Panc1 (cell line): Measurements from ENCODE around the gene ALDOC. TPM values are rescaled to one million over a fixed set of nuclear protein-coding genes. Genes with fewer than 3 reads are reported as not detected.
A peak's percentile ranks its signal among the peaks of the same experiment; 100 is the strongest.

Experiments
- ATAC-seq: fragments of 200-7000 bp; cut with Tn5 transposase; 2 replicates; pipeline ENCODE4 v1.9.1; 2020; ENCODE audit warnings: mild to moderate bottlenecking, moderate library complexity
- Bru-seq: library from RNA; stranded (reverse); fragments of 400-500 nt; gene quantifications from one replicate; lab custom pipeline; 2021; lab: Mats Ljungman, UMichigan
- BruChase-seq, 2 experiments: library from RNA; stranded (reverse); fragments of 400-500 nt; gene quantifications; one replicate each; lab custom pipeline; 2021; lab: Mats Ljungman, UMichigan
- BruUV-seq: library from RNA; stranded (reverse); fragments of 400-500 nt; replicated peaks from 2 replicates; lab custom pipeline; 2021; lab: Mats Ljungman, UMichigan
- CTCF ChIA-PET: fragments of 300-600 bp; sonication (Branson Sonifier 250); formaldehyde crosslinking; loops from one replicate; lab custom pipeline; 2022; ENCODE audit warnings: antibody characterized with exemption; lab: Charles Lee
- POLR2A ChIA-PET: fragments of 300-600 bp; sonication (Branson Sonifier 250); formaldehyde crosslinking; loops from one replicate; lab custom pipeline; 2022; ENCODE audit warnings: antibody characterized with exemption; lab: Charles Lee
- DNase-seq: peaks from one replicate; pipeline ENCODE4 v3.0.0-alpha.2; 2010; ENCODE audit warnings: low read depth, low spot score
- H3K27ac ChIP-seq: 2 replicates; pipeline ENCODE4 v1.5.1; 2011; ENCODE audit warnings: mild to moderate bottlenecking, low read length, inconsistent platforms
- H3K27me3 ChIP-seq: fragments of 200-500 bp; sonication (Bioruptor generic); 2 replicates; pipeline ENCODE4 v1.6.0; 2014; ENCODE audit warnings: low read length, inconsistent platforms; ENCODE audit not compliant: control insufficient read depth, insufficient read depth
- H3K36me3 ChIP-seq: fragments of 200-500 bp; sonication (Bioruptor generic); 2 replicates; pipeline ENCODE4 v1.5.1; 2014; ENCODE audit warnings: inconsistent platforms, mild to moderate bottlenecking, low read length, moderate library complexity; ENCODE audit not compliant: control insufficient read depth, insufficient read depth
- H3K4me1 ChIP-seq: 2 replicates; pipeline ENCODE4 v1.5.1; 2011; ENCODE audit warnings: inconsistent platforms, mild to moderate bottlenecking, low read length, moderate library complexity; ENCODE audit not compliant: control insufficient read depth, insufficient read depth
- H3K4me3 ChIP-seq, 2 experiments: 2 replicates each; pipeline ENCODE4 v1.5.1; 2011 to 2012; ENCODE audit warnings: low read depth in 2 of 2, low read length in 2 of 2, mild to moderate bottlenecking in 2 of 2, inconsistent platforms in 1 of 2, moderate library complexity in 1 of 2
- H3K9me3 ChIP-seq: fragments of 200-500 bp; sonication (Bioruptor generic); 2 replicates; pipeline ENCODE4 v1.5.1; 2014; ENCODE audit warnings: low read depth, mild to moderate bottlenecking, inconsistent platforms, low read length, moderate library complexity; ENCODE audit not compliant: control insufficient read depth, insufficient read depth
- CTCF ChIP-seq: fragments of 450-650 bp; IDR thresholded peaks from 2 replicates; pipeline ENCODE4 v1.5.1; 2017; ENCODE audit warnings: mild to moderate bottlenecking
- POLR2AphosphoS5 ChIP-seq: IDR thresholded peaks from 2 replicates; pipeline ENCODE4 v1.6.1; 2012; ENCODE audit warnings: mild to moderate bottlenecking, low read depth, low read length, moderate library complexity
- REST ChIP-seq, 2 experiments: IDR thresholded peaks; 2 replicates each; pipeline ENCODE4 v1.6.1; 2011 to 2012; ENCODE audit warnings: low read depth in 2 of 2, control low read depth in 1 of 2, low read length in 1 of 2, mild to moderate bottlenecking in 1 of 2, moderate library complexity in 1 of 2; ENCODE audit not compliant: insufficient read depth in 1 of 2
- SIN3A ChIP-seq: IDR thresholded peaks from 2 replicates; pipeline ENCODE4 v1.6.1; 2012; ENCODE audit warnings: low read depth, mild to moderate bottlenecking, low read length, moderate library complexity, borderline replicate concordance; ENCODE audit not compliant: insufficient read depth
- TCF7L2 ChIP-seq: IDR thresholded peaks from 2 replicates; pipeline ENCODE4 v1.6.1; 2011; ENCODE audit warnings: mild to moderate bottlenecking, low read depth, low read length, inconsistent platforms
- in situ Hi-C: cut with HindIII; loops from 2 replicates; pipeline ENCODE4 v1.10.0; 2016; ENCODE audit warnings: low sequenced_read_pairs, low pct_unique_long_range_greater_than_20kb
- intact Hi-C: fragments of 100-400 bp; cut with micrococcal nuclease; formaldehyde crosslinking; loops from one replicate; pipeline ENCODE4 v1.10.0; 2022; ENCODE audit not compliant: unreplicated experiment
- long read RNA-seq: library from polyadenylated mRNA; unstranded; transcript quantifications from one replicate; pipeline ENCODE4 v2.0.0, GENCODE V29; 2021; ENCODE audit not compliant: unreplicated experiment
- polyA plus RNA-seq: library from polyadenylated mRNA; unstranded; fragments of >200 nt; gene quantifications from one replicate; pipeline ENCODE4 v1.2.1, GENCODE V29; 2012; ENCODE audit warnings: missing spikeins; ENCODE audit not compliant: insufficient read length
- total RNA-seq: library from RNA; stranded (reverse); gene quantifications from one replicate; pipeline ENCODE4 v1.2.1, GENCODE V29; 2021; ENCODE audit not compliant: unreplicated experiment

The ALDOC gene
- total RNA-seq (13.4 TPM), Bru-seq, nascent RNA (percentile 51 among the genes with signal in this experiment), BruChase-seq, experiment 1, labeled RNA remaining after a 2-hour chase (percentile 57 among the genes with signal in this experiment), BruChase-seq, experiment 2, labeled RNA remaining after a 6-hour chase (percentile 59 among the genes with signal in this experiment)
- 70.0 TPM for polyA plus RNA-seq
- long read RNA-seq, transcript ALDOC-201 (9 exons, 1,982 nt) = major isoform, 7 of 11 reads
- long read RNA-seq, partial matches to known transcripts = 2 of 11 reads
- long read RNA-seq, other reads (novel, unspliced or antisense) = 0 of 11 reads

DNA sequence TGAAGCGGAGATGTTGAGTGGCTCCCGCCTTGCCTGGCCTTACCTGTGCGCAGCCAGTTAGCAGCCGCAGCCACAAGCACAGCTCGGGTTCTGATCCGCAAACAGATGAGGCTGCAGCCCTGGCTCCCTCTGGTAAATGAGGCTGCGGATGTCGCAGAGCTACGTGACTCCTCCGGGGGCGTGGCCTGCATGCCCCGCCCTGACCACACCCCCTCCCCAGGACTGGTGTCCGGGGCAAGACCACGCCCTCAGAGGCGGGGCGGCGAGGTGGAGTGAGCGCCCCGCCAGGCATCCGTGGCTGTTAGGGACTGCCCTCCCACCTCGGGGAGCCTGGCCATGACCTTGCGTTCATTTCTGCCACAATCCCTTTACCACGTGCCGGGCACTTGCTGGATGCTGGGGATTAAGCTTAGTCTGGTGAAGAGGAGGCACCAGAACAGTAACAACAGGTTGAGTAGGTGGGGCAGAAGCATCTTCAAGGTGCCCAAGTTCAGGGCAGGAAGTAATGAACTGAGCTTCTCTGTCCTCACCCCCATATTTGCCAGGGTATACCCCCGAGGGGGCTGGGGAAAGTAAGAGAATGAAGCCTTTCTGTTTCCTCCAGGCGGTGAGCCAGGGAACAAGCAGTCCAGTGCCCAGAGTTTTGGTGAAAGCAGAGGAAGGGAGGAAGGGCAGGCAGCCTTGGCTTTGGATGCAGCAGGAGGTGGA lies at the start of gene ALDOC:
ALDOC (minus strand) TSS at position 138 of the 708 bp plus-strand sequence. CDS start 1,363 bp downstream, outside the sequence.
- ATAC-seq (peak; percentile 90), DNase-seq (peak; percentile 27)
- Histone ChIP-seq H3K9me3 (no peaks in the 10 kb centered on the region), H3K27ac (peak within 1 kb of the TSS; percentile 44; the same call in 1 of the 2 replicates), H3K27me3 (no peaks in the 10 kb centered on the region), H3K36me3 (peaks cover 3% of the 10 kb centered on the region), H3K4me1 (peaks cover 12% of the 10 kb centered on the region), H3K4me3 (no peak within 1 kb of the TSS)
- ChIA-PET POLR2A (interaction anchor here (0.9 to 1.6 kb wide), 2 partner anchors 22 to 143 kb away, joined by 3 to 4 read pairs; partner anchors contain the start of genes RPL23A and SPAG5), CTCF (interaction anchor here (0.6 kb wide), 1 partner anchor 70 kb away, joined by 4 read pairs; no protein-coding TSS in a partner anchor)
- BruUV-seq = no TSS peak
- in situ Hi-C loops = no loop called here
- no peak for TF ChIP-seq CTCF
- peak; percentile 62; the same call in 1 of the 2 replicates for TF ChIP-seq POLR2AphosphoS5
- intact Hi-C loops = no loop called here

- H3K9me3 ChIP-seq = no peaks in the 10 kb centered on the region
- no peak overlapping the region for H3K27ac ChIP-seq
- no peaks in the 10 kb centered on the region for H3K4me1 ChIP-seq
- CTCF ChIA-PET = no interaction called here
- no TSS peak for BruUV-seq
- no peaks in the 10 kb centered on the region for H3K27me3 ChIP-seq
- ATAC-seq (no peak), DNase-seq (no peak)
- peaks cover 47% of the 10 kb centered on the region for H3K36me3 ChIP-seq
- in situ Hi-C loops (no loop called here), intact Hi-C loops (no loop called here)
- POLR2A ChIA-PET = interaction anchor here (0.6 kb wide), 1 partner anchor 55 kb away, joined by 11 read pairs; no protein-coding TSS in a partner anchor
- TF ChIP-seq POLR2AphosphoS5 (no peak), SIN3A (no peak), REST (IDR thresholded peaks at IDR 0.05; ENCODE audit: insufficient read depth in 1 of 2, low read depth in 2 of 2, low read length in 1 of 2) (no peak), TCF7L2 (no peak)
- no peak overlapping the region for H3K4me3 ChIP-seq
These were observed 47.5 kb upstream of the ALDOC start for GRCh38 chr17:28624148-28624547.
